NT2/D1 (cell line): ENCODE measurements around the gene CRYL1.

Source experiments
- SUZ12 ChIP-seq: IDR thresholded peaks from 2 replicates; pipeline ENCODE4 v1.6.1; 2011; ENCODE audit not compliant: insufficient read length, insufficient read depth; ENCODE audit errors: extremely low read depth
- YY1 ChIP-seq: IDR thresholded peaks from 2 replicates; pipeline ENCODE4 v1.6.1; 2011; ENCODE audit not compliant: insufficient read length, insufficient read depth
- ZNF274 ChIP-seq: IDR thresholded peaks from 2 replicates; pipeline ENCODE4 v1.6.1; 2011; ENCODE audit warnings: mild to moderate bottlenecking, low read depth, low read length

- TF ChIP-seq SUZ12 (no peak), ZNF274 (no peak), YY1 (no peak)
Observed at GRCh38 chr13:20512042-20512683, 13.5 kb downstream of the CRYL1 start.
